HCT116 (cell line): Measurements from ENCODE around the gene RORB. TPM values are rescaled to one million over a fixed set of nuclear protein-coding genes. Genes with fewer than 3 reads are reported as not detected.

Experiments used
- ATAC-seq: fragments of 200-7000 bp; cut with Tn5 transposase; 2 replicates; pipeline ENCODE4 v1.9.1; 2020; ENCODE audit warnings: mild to moderate bottlenecking, moderate library complexity
- BruUV-seq: library from RNA; stranded (reverse); fragments of 400-500 nt; replicated peaks from 2 replicates; lab custom pipeline; 2021; lab: Mats Ljungman, UMichigan
- CTCF ChIA-PET: fragments of 300-600 bp; sonication (Branson Sonifier 250); formaldehyde crosslinking; loops from one replicate; lab custom pipeline; 2021; ENCODE audit warnings: antibody characterized with exemption; lab: Charles Lee
- POLR2A ChIA-PET: fragments of 300-600, 350-600 bp; sonication (Branson Sonifier 250); formaldehyde crosslinking; loops from one replicate; lab custom pipeline; 2021; ENCODE audit warnings: antibody characterized with exemption; lab: Charles Lee
- RAD21 ChIA-PET, 2 experiments: fragments of 300-600 bp; sonication (Branson Sonifier 250); formaldehyde crosslinking; loops; one replicate each; lab custom pipeline; 2023; ENCODE audit warnings: low total read pairs in 2 of 2; ENCODE audit not compliant: uncharacterized antibody in 2 of 2, unreplicated experiment in 2 of 2, low non-redundant PET in 1 of 2; lab: Charles Lee
- DNase-seq: peaks from one replicate; pipeline ENCODE4 v3.0.0-alpha.2; 2010; ENCODE audit warnings: low read depth, low spot score
- H2AFZ ChIP-seq: fragments of 200-600 bp; shearing (Covaris generic), sonication (generic); 2 replicates; pipeline ENCODE4 v1.6.1; 2017; ENCODE audit warnings: low read depth, mixed run types, mixed read lengths, antibody characterized with exemption, low read length; ENCODE audit not compliant: poor library complexity, severe bottlenecking
- H3K27ac ChIP-seq: 2 replicates; pipeline ENCODE4 v1.5.1; 2012; ENCODE audit warnings: low read depth, low read length
- H3K27me3 ChIP-seq: fragments of 200-600 bp; sonication (generic); 2 replicates; pipeline ENCODE4 v1.6.1; 2016; ENCODE audit warnings: mixed run types, low read length, mixed read lengths; ENCODE audit not compliant: insufficient read depth
- H3K36me3 ChIP-seq, 2 experiments: fragments of 200-500 bp in 1 of 2; fragments of 200-600 bp in 1 of 2; sonication (Bioruptor generic) in 1 of 2; sonication (generic) in 1 of 2; 2 replicates each; pipeline versions ENCODE4 v1.5.1 to v1.6.1; 2014 to 2016; ENCODE audit warnings: low read length in 2 of 2, inconsistent platforms in 1 of 2, mixed read lengths in 1 of 2, mixed run types in 1 of 2; ENCODE audit not compliant: insufficient read depth in 2 of 2, control insufficient read depth in 1 of 2
- H3K4me1 ChIP-seq, 2 experiments: fragments of 200-600 bp in 1 of 2; sonication (generic) in 1 of 2; 2 replicates each; pipeline versions ENCODE4 v1.5.1 to v1.6.1; 2012 to 2017; ENCODE audit warnings: low read length in 2 of 2, inconsistent platforms in 1 of 2, mild to moderate bottlenecking in 1 of 2, mixed read lengths in 1 of 2, mixed run types in 1 of 2, moderate library complexity in 1 of 2; ENCODE audit not compliant: insufficient read depth in 2 of 2, control insufficient read depth in 1 of 2
- H3K4me2 ChIP-seq: fragments of 200-600 bp; sonication (generic); 2 replicates; pipeline ENCODE4 v1.6.1; 2017; ENCODE audit warnings: mixed run types, low read length, mixed read lengths
- H3K4me3 ChIP-seq, 2 experiments: fragments of 200-600 bp in 1 of 2; sonication (generic) in 1 of 2; replicated peaks in 1 of 2; 2 replicates each; pipeline ENCODE4 v1.5.1; 2011 to 2016; ENCODE audit warnings: low read length in 2 of 2, control low read depth in 1 of 2, low read depth in 1 of 2, mild to moderate bottlenecking in 1 of 2, mixed read lengths in 1 of 2, mixed run types in 1 of 2
- H3K79me2 ChIP-seq: fragments of 200-600 bp; sonication (generic); 2 replicates; pipeline ENCODE4 v1.6.1; 2017; ENCODE audit warnings: mild to moderate bottlenecking, mixed run types, low read length, moderate library complexity, mixed read lengths; ENCODE audit not compliant: insufficient read depth
- H3K9ac ChIP-seq: fragments of 200-600 bp; sonication (generic); 2 replicates; pipeline ENCODE4 v1.6.1; 2016; ENCODE audit warnings: low read length, mixed read lengths
- H3K9me2 ChIP-seq: fragments of 200-600 bp; sonication (generic), shearing (Covaris generic); 2 replicates; pipeline ENCODE4 v1.6.1; 2017; ENCODE audit warnings: mixed run types, mild to moderate bottlenecking, moderate library complexity; ENCODE audit not compliant: insufficient read depth
- H3K9me3 ChIP-seq, 2 experiments: fragments of 200-500 bp in 1 of 2; fragments of 200-600 bp in 1 of 2; sonication (Bioruptor generic) in 1 of 2; sonication (generic) in 1 of 2; 2 replicates each; pipeline ENCODE4 v1.6.1; 2014 to 2017; ENCODE audit warnings: low read length in 2 of 2, mixed read lengths in 2 of 2, inconsistent platforms in 1 of 2, low read depth in 1 of 2, mild to moderate bottlenecking in 1 of 2, mixed run types in 1 of 2, moderate library complexity in 1 of 2; ENCODE audit not compliant: control insufficient read depth in 1 of 2, insufficient read depth in 1 of 2
- H4K20me1 ChIP-seq: fragments of 200-600 bp; sonication (generic), shearing (Covaris generic); 2 replicates; pipeline ENCODE4 v1.6.1; 2017; ENCODE audit warnings: mixed run types, mild to moderate bottlenecking, moderate library complexity; ENCODE audit not compliant: insufficient read depth
- CBX3 ChIP-seq: IDR thresholded peaks from 2 replicates; pipeline ENCODE4 v1.6.1; 2012; ENCODE audit warnings: low read depth
- CEBPB ChIP-seq: IDR thresholded peaks from 2 replicates; pipeline ENCODE4 v1.6.1; 2012; ENCODE audit warnings: low read depth
- CTCF ChIP-seq, 3 experiments: fragments of 200-600 bp in 1 of 3; sonication (generic) in 1 of 3; IDR thresholded peaks in 2 of 3; conservative IDR thresholded peaks in 1 of 3; 2 replicates each; pipeline ENCODE4 v1.5.1; 2012 to 2017; ENCODE audit warnings: low read depth in 2 of 3, low read length in 2 of 3, antibody characterized with exemption in 1 of 3, borderline replicate concordance in 1 of 3, control low read depth in 1 of 3, mild to moderate bottlenecking in 1 of 3, mixed read lengths in 1 of 3, mixed run types in 1 of 3, moderate library complexity in 1 of 3; ENCODE audit not compliant: insufficient read depth in 1 of 3
- EGR1 ChIP-seq: IDR thresholded peaks from 2 replicates; pipeline ENCODE4 v1.6.1; 2012; ENCODE audit warnings: low read depth
- ELF1 ChIP-seq: IDR thresholded peaks from 2 replicates; pipeline ENCODE4 v1.6.1; 2012; ENCODE audit warnings: low read depth, borderline replicate concordance
- EZH2 ChIP-seq: fragments of 200-600 bp; sonication (generic); IDR thresholded peaks from 2 replicates; pipeline ENCODE4 v1.6.1; 2017; ENCODE audit warnings: antibody characterized with exemption, mixed run types
- EZH2phosphoT487 ChIP-seq: fragments of 200-600 bp; IDR thresholded peaks from 2 replicates; pipeline ENCODE4 v1.6.1; 2018; ENCODE audit warnings: antibody characterized with exemption, borderline replicate concordance
- FOSL1 ChIP-seq: IDR thresholded peaks from 2 replicates; pipeline ENCODE4 v1.6.1; 2012; ENCODE audit warnings: low read depth
- JUND ChIP-seq: IDR thresholded peaks from 2 replicates; pipeline ENCODE4 v1.6.1; 2012
- MAX ChIP-seq: IDR thresholded peaks from 2 replicates; pipeline ENCODE4 v1.6.1; 2012
- POLR2A ChIP-seq: IDR thresholded peaks from 2 replicates; pipeline ENCODE4 v1.7.0; 2011; ENCODE audit warnings: borderline replicate concordance; ENCODE audit not compliant: insufficient read depth, insufficient read length; ENCODE audit errors: extremely low read depth
- POLR2AphosphoS5 ChIP-seq: IDR thresholded peaks from 2 replicates; pipeline ENCODE4 v1.6.1; 2011; ENCODE audit warnings: mild to moderate bottlenecking, low read depth, low read length, moderate library complexity
- RAD21 ChIP-seq: IDR thresholded peaks from 2 replicates; pipeline ENCODE4 v1.6.1; 2012; ENCODE audit warnings: low read depth, mild to moderate bottlenecking
- REST ChIP-seq: IDR thresholded peaks from 2 replicates; pipeline ENCODE4 v1.6.1; 2012; ENCODE audit warnings: low read depth
- SRF ChIP-seq: IDR thresholded peaks from 2 replicates; pipeline ENCODE4 v1.6.1; 2012; ENCODE audit warnings: low read depth
- ZFX ChIP-seq: fragments of 450-650 bp; IDR thresholded peaks from 2 replicates; pipeline ENCODE4 v1.6.1; 2017
- ZNF274 ChIP-seq: fragments of 200-500 bp; sonication (Bioruptor generic); IDR thresholded peaks from 2 replicates; pipeline ENCODE4 v1.6.1; 2014; ENCODE audit warnings: mild to moderate bottlenecking, low read depth, low read length, inconsistent platforms
- intact Hi-C: fragments of 100-400 bp; cut with micrococcal nuclease; formaldehyde crosslinking; loops from 2 replicates; pipeline ENCODE4 v1.10.0; 2022
- total RNA-seq: library from RNA; stranded (reverse); gene quantifications from one replicate; pipeline ENCODE4 v1.2.1, GENCODE V29; 2021; ENCODE audit not compliant: unreplicated experiment
- TF ChIP-seq, protein P1 (sequence below): IDR thresholded peaks from 2 replicates; pipeline ENCODE4 v1.6.1; 2011; ENCODE audit warnings: mild to moderate bottlenecking, low read length, moderate library complexity; ENCODE audit not compliant: insufficient replicate concordance; ENCODE audit errors: extremely low read depth
- TF ChIP-seq, protein P2 (sequence below): IDR thresholded peaks from 2 replicates; pipeline ENCODE4 v1.6.1; 2012

The RORB gene
- total RNA-seq, 1 experiment from 2014 or later, result 0.02 TPM

DNA sequence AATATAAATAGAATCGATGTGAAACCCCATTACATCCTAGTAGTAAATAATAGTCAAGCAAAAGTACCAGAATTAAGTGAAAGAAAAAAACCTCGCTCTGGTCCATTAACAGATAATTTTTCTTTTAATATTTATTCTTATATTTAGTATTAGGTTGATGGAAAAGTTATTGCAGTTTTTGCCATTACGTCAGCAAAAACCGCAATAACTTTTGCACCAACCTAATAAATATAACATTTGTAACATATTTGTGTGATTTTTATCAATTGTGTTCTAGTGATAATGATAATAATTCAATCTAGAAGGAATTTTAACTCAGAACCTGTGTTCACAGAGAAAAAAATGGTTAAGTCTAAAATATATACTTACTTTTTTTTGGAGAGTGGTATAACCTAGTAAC is 16.1 kb downstream of the RORB start:
- no peaks in the 10 kb centered on the region for H3K79me2 ChIP-seq
- no TSS peak for BruUV-seq
- intact Hi-C loops, result no loop called here
- no peak overlapping the region for H3K4me3 ChIP-seq
- no peak overlapping the region for H3K27ac ChIP-seq
- RAD21 ChIA-PET, result no interaction called here
- CTCF ChIA-PET, result no interaction called here
- DNase-seq (no peak), ATAC-seq (no peak)
- POLR2A ChIA-PET, result no interaction called here
- no peak overlapping the region for H3K9ac ChIP-seq
- H3K27me3 ChIP-seq, result peaks cover 22% of the 10 kb centered on the region; the same call in 1 of the 2 replicates
- no peaks in the 10 kb centered on the region for H3K9me3 ChIP-seq
- no peaks in the 10 kb centered on the region for H3K9me2 ChIP-seq
- TF ChIP-seq, protein P1, sequence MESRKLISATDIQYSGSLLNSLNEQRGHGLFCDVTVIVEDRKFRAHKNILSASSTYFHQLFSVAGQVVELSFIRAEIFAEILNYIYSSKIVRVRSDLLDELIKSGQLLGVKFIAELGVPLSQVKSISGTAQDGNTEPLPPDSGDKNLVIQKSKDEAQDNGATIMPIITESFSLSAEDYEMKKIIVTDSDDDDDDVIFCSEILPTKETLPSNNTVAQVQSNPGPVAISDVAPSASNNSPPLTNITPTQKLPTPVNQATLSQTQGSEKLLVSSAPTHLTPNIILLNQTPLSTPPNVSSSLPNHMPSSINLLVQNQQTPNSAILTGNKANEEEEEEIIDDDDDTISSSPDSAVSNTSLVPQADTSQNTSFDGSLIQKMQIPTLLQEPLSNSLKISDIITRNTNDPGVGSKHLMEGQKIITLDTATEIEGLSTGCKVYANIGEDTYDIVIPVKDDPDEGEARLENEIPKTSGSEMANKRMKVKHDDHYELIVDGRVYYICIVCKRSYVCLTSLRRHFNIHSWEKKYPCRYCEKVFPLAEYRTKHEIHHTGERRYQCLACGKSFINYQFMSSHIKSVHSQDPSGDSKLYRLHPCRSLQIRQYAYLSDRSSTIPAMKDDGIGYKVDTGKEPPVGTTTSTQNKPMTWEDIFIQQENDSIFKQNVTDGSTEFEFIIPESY, result no peak
- TF ChIP-seq, protein P2, sequence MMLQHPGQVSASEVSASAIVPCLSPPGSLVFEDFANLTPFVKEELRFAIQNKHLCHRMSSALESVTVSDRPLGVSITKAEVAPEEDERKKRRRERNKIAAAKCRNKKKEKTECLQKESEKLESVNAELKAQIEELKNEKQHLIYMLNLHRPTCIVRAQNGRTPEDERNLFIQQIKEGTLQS, result no peak
- TF ChIP-seq ZFX (no peak), EZH2phosphoT487 (no peak), CTCF (IDR thresholded peaks at IDR 0.05 in 2 of 3, conservative IDR thresholded peaks at IDR 0.05 in 1 of 3; ENCODE audit: borderline replicate concordance in 1 of 3, insufficient read depth in 1 of 3, low read depth in 2 of 3, low read length in 2 of 3) (no peak), JUND (no peak), RAD21 (no peak), EZH2 (no peak), ZNF274 (no peak), ELF1 (no peak), POLR2A (no peak), FOSL1 (no peak), SRF (no peak), EGR1 (no peak), REST (no peak), CBX3 (no peak), POLR2AphosphoS5 (no peak), MAX (no peak), CEBPB (no peak)
- H3K4me2 ChIP-seq, result no peak overlapping the region
- no peak overlapping the region for H2AFZ ChIP-seq
- no peaks in the 10 kb centered on the region for H3K36me3 ChIP-seq
- no peaks in the 10 kb centered on the region for H3K4me1 ChIP-seq
- H4K20me1 ChIP-seq, result no peaks in the 10 kb centered on the region; the same call in 1 of the 2 replicates
